Nucleus accumbens (tissue), 56 donors: ENCODE measurements around the gene CMSS1.
"Not testable (repeated sequence)": the region's sequence is repeated elsewhere in the genome, so short reads cannot be mapped to it uniquely, and the experiment has no call there.

Experiments
- DNase-seq, 56 donors: peaks; one replicate each; lab custom pipeline; 2025; lab: John Stamatoyannopoulos, UW

CMSS1 gene

GRCh38 chr3:100197876-100198275 is 380.2 kb downstream of the CMSS1 start:
- no peak for DNase-seq

DNA sequence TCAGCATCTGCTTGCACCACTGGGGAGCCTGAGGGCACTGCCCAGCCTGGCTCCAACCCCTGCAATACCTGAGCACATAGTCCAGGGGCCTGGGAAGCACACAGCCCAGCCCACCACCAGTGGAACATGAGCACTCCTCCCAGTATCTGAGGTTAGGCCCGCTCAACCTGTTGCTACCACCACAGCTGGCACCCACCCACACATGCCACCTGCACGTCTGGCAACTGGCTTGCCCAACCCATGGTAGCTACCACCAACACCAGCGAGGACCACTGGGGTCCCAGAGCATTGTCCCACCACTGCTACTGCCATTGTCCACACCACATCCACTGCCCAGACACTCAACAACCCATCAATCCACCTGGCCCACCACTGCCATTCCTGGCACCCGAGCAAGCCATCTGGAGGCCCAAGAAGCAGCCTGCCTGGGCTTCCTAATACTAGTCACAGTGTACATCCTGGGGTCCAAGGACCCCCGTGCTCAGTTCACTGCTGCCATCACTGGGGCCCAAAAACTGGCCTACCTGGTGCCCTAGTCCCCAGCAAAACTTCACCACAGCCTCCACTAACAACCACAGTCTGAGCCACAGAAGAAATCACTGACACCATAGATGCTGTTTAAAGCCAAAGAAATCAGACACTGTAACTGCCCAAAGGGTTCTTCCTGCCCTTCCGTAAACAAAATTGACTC is 381.1 kb downstream of the CMSS1 start:
- no peak for DNase-seq

GRCh38 chr3:100205171-100205570 is 387.5 kb downstream of the CMSS1 start:
- DNase-seq = no peak

DNA sequence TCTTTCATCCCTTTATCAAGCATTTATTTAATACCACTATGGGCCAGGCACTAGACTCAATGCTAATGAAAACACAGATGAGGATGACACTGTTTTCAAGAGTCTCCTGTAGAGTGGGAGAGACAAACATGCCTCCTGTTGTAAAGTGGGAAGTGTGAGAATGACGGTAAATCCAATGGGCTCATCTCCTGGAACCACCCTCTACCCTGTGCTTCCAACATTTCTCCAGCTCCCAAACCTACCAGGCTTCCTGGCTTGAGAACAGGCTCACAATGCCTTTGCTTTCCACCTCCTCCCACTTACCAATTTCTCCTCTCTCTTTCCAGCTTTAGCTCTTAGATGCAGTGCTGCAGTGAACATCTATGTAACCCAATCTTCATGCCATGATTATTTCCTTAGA is 389.0 kb downstream of the CMSS1 start:
- DNase-seq = no peak

GRCh38 chr3:100207886-100208285 is 390.2 kb downstream of the CMSS1 start:
- DNase-seq = no peak

- no peak for DNase-seq
These were observed 391.5 kb downstream of the CMSS1 start for GRCh38 chr3:100209169-100209568.

- no peak for DNase-seq
These were observed 392.5 kb downstream of the CMSS1 start for GRCh38 chr3:100209948-100210771.

DNA sequence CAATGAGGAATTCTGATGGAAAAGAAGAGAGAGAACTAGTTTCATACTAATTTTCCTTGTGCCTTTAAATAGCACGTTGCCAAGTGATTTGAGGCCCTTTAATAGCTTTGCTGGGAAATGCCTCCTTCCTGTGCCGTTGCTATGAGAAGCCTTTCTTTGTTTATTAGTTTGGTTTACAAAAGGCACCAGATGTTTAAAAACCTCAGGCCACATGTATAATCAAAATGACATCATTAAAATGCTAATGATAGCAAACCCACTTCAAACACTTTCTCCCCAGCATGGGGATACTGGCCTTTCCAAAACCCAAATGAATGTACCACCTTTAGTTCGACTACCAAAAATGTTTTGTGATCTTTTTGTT is 393.1 kb downstream of the CMSS1 start:
- peak in 1 of 56 donors; percentile 5 for DNase-seq

DNA sequence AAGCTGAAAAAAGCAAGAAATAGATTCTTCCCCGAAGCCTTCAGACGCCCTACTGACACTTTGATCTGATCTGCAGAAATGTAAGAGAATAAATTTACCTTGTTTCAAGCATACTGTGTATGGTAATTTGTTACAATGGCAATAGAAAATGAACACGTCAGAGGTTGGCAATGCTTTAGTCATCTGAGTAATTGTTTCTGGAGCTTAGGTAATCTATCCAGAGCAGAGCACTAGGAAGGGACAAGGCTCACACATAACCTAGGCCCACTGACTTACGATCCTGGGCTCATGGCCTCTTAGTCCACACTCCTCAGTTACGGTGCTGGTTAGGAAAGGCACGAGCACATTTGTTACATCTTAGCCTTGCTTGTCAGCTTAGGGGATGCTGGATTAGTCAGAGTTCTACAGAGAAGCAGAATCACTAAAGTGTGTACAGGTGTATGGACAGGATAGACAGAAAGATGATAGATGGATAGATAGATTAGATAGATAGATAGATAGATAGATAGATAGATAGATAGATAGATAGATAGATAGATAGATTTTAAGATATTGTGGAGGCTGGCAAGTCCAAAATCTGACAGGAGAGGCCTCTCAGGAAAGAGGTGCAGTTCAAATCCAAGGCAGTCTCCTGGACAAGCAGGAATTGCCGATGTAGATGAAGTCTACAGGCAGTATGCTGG is 396.4 kb downstream of the CMSS1 start:
- DNase-seq = no peak

- DNase-seq = no peak
These were observed 396.9 kb downstream of the CMSS1 start for GRCh38 chr3:100214574-100214964.

DNA sequence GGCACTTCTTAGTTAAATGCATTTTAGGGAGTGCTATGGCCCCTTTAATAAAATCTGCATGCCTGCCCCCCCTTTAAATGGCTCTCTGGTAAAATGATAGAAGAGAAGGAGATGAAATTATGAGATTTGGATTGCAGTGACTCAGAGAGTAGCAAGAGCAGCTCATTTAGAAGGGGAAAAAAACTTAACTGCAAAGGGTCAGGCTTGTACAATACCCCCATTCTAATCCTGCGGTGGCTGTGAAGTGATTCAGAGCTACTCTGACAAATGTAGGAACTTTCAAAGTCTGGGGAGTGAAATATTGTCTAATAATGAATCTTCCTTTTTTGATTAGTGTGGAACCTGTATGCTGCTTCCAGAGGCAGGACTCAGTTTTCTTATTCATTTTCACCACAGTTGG is 399.1 kb downstream of the CMSS1 start:
- DNase-seq = no peak

DNA sequence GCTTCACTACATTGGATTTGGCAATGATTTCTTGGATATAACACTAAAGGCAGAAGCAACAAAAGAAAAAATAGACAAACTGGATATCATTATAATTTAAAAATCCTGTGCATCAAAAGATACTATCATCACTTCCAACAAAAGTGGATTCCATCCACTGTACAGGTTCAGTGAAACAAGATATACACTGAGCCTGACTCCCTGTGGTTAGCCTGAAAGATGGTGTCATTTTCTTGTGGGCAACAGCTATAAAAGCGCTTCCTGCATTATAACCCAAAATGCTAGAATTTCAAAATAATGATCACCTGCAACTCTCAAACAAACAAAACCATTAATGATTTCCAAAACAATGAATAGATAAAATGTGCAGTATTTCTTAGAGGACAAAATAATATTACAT is 403.5 kb downstream of the CMSS1 start:
- no peak for DNase-seq

GRCh38 chr3:100225193-100225592 is 407.5 kb downstream of the CMSS1 start:
- DNase-seq = no peak

DNA sequence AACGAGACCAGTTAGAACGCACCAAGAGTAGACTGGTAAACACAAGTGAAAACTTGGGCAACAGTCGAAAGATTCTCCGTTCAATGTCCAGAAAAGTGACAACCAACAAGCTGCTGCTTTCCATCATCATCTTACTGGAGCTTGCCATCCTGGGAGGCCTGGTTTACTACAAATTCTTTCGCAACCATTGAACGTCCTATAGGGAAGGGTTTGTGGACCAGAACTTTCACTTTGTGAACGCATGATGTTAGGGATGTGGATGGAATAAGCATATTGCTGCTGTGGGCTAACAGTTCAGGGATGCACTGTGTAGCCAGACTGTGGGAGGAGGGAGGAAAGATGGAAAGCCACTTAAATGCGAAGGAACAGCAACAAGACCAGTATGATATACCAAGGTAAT is 408.2 kb downstream of the CMSS1 start:
- no peak for DNase-seq

DNA sequence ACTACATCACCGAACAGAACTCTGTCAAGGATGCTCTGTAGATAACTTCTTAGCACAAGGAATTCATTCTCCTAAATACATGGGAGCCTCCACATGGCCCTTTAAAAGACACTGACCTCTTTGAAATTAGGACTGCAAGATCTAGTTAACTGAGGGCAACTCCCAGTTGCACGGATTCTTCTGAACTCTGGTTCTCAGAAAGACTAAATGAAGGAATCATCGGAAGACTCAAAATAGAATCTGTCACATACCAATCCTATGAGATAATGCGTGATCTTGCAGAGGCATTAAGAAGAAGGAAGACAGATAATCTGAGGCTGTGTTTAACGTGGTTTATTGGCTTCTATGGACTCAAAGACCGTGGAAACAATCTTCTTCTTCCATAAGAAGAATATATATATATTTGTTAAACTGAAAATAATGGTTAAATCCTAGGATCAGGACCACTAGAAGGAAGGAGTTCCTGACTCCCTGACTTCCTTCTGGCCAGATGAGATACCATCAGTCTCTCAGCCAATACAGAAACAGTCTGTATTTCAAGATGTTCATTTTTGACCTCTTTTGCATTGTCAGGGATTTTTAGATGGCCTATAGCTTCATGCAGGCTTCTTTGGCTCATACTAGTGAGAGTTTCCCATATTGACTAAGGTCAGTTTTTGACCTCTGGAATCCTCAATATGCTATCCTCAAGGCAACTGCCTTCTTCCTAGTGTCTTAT is 409.2 kb downstream of the CMSS1 start:
- DNase-seq = no peak

GRCh38 chr3:100227511-100227921 is 409.9 kb downstream of the CMSS1 start:
- DNase-seq = no peak

DNA sequence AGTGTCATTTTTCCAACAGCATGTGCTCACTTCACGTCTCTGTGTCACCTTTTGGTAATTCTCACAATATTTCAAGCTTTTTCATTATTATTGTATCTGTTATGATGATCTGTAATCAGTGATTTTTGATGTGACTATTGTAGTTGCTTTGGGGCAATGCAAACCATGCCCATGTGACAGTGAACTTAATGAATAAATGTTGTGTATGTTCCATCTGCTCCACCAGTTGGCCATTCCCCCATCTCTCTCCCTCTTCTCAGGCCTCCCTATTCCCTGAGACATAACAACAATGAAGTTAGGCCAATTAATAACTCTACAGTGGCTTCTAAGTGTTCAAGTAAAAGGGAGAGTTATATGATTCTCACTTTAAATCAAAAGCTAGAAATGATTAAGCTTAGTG is 410.6 kb downstream of the CMSS1 start:
- DNase-seq = no peak

GRCh38 chr3:100229188-100229587 is 411.5 kb downstream of the CMSS1 start:
- DNase-seq = not testable (repeated sequence)

- DNase-seq = no peak
These were observed 413.0 kb downstream of the CMSS1 start for GRCh38 chr3:100230710-100231109.
